ENCODE results near the gene TLCD2. TPM values are rescaled to one million over a fixed set of nuclear protein-coding genes. Genes with fewer than 3 reads are reported as not detected.

TLCD2 gene
- total and polyA plus RNA-seq, 9 of the 15 experiments (the other 6 are each of a cell fraction or from before 2014, with no cell fraction given): 0.10 to 0.89 (median 0.58) TPM

DNA sequence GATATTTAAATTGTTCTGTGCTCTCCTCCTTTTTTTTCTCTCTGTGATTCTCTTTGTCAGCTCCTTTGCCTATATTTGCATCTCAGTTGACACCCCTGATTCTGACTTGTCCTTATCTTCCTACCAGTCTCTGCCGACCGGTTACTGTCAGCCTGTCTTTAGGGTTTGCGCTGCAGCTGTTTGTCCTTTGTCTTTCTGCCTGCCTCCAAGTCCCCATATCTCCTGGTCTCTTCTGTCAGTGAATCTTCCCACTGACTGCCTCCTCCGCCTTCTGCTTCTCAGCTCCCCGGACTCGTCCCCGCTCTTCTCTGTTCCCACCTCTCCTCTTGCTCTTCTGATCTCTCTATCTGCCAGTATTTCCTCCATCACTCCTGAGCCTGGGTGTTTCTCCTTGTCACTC is 5.2 kb downstream of the TLCD2 start (continued):
- TF ChIP-seq ILK (tag; IDR thresholded peaks at IDR 0.05; ENCODE audit: borderline replicate concordance, low read depth) (no peak), CLOCK (CRISPR knock-in tag; IDR thresholded peaks at IDR 0.05; ENCODE audit: borderline replicate concordance) (no peak), PCBP2 (IDR thresholded peaks at IDR 0.05; ENCODE audit: low read depth, low read length, poor library complexity, severe bottlenecking) (no peak), PPARD (CRISPR knock-in tag; IDR thresholded peaks at IDR 0.05) (no peak), SIX5 (IDR thresholded peaks at IDR 0.05; ENCODE audit: borderline replicate concordance in 1 of 2, insufficient read depth in 1 of 2, low read depth in 1 of 2, low read length in 2 of 2) (no peak), FOXK1 (CRISPR knock-in tag; IDR thresholded peaks at IDR 0.05; ENCODE audit: borderline replicate concordance) (no peak), MTA3 (IDR thresholded peaks at IDR 0.05; ENCODE audit: borderline replicate concordance) (0 out of 2 replicates have a peak, but pooled peaks have one; percentile 24), SMC3 (conservative IDR thresholded peaks at IDR 0.05; ENCODE audit: insufficient read depth, low read depth, low read length) (no peak), TFE3 (CRISPR knock-in tag; IDR thresholded peaks at IDR 0.05) (no peak), ZNF347 (CRISPR knock-in tag; IDR thresholded peaks at IDR 0.05; ENCODE audit: low read depth) (no peak), ZFP30 (CRISPR knock-in tag; IDR thresholded peaks at IDR 0.05; ENCODE audit: borderline replicate concordance) (no peak), HIVEP1 (CRISPR knock-in tag; IDR thresholded peaks at IDR 0.05) (no peak), MXI1 (IDR thresholded peaks at IDR 0.05; ENCODE audit: low read depth, low read length) (no peak), CBFA2T2 (conservative IDR thresholded peaks at IDR 0.05) (peak; percentile 87), CREBBP (IDR thresholded peaks at IDR 0.05; ENCODE audit: low read depth, low read length) (no peak), U2AF2 (optimal IDR thresholded peaks at IDR 0.05; ENCODE audit: low read depth, low read length) (no peak), ZNF121 (CRISPR knock-in tag; conservative IDR thresholded peaks at IDR 0.05) (no peak), RNF219 (CRISPR knock-in tag; IDR thresholded peaks at IDR 0.05) (no peak)
